ENCODE measurements around the gene MUC2. TPM values are rescaled to one million over a fixed set of nuclear protein-coding genes. Genes with fewer than 3 reads are reported as not detected.

MUC2 gene
- total RNA-seq, 1 donor from 2014 or later = not detected

- no peak for ATAC-seq (ENCODE audit: poor library complexity)
- DNase-seq = no peak
Observed at GRCh38 chr11:1035577-1036283, 38.9 kb upstream of the MUC2 start.

GRCh38 chr11:1036303-1036923, 38.3 kb upstream of the MUC2 start, which contains the start of gene MUC6:
Gene MUC6, minus strand, starts transcription at chr11:1036718. Its CDS starts 63 bp downstream, at chr11:1036655.
- ATAC-seq (ENCODE audit: poor library complexity) (no peak), DNase-seq (no peak)
- intact Hi-C loops (cut with DNase I) = no loop called here

More at GRCh38 chr11:1035577-1036283, 38.9 kb upstream of the MUC2 start:
- intact Hi-C loops (cut with DNase I) = no loop called here

GRCh38 chr11:1036931-1037330, 37.7 kb upstream of the MUC2 start:
- DNase-seq = no peak
- intact Hi-C loops (cut with DNase I) = no loop called here
- no peak for ATAC-seq (ENCODE audit: poor library complexity)

GRCh38 chr11:1037506-1038055, 37.1 kb upstream of the MUC2 start:
- ATAC-seq (ENCODE audit: poor library complexity) (no peak), DNase-seq (no peak)
- intact Hi-C loops (cut with DNase I) = no loop called here

GRCh38 chr11:1038361-1038760, 36.3 kb upstream of the MUC2 start:
- ATAC-seq (ENCODE audit: poor library complexity) (no peak), DNase-seq (no peak)
- intact Hi-C loops (cut with DNase I) = no loop called here

GRCh38 chr11:1038921-1039320, 35.8 kb upstream of the MUC2 start:
- no peak for DNase-seq
- intact Hi-C loops (cut with DNase I) = no loop called here

GRCh38 chr11:1039481-1040427, 34.9 kb upstream of the MUC2 start:
- intact Hi-C loops (cut with DNase I) = no loop called here
- no peak for ATAC-seq (ENCODE audit: poor library complexity)

More at GRCh38 chr11:1038921-1039320, 35.8 kb upstream of the MUC2 start:
- ATAC-seq (ENCODE audit: poor library complexity) = no peak

GRCh38 chr11:1040428-1041148, 34.1 kb upstream of the MUC2 start:
- intact Hi-C loops (cut with DNase I) = no loop called here
- ATAC-seq (ENCODE audit: poor library complexity) = no peak
- DNase-seq = no peak

More at GRCh38 chr11:1039481-1040427, 34.9 kb upstream of the MUC2 start:
- DNase-seq = no peak

- no peak for ATAC-seq (ENCODE audit: poor library complexity)
- DNase-seq = peak; percentile 33
- intact Hi-C loops (cut with DNase I) = no loop called here
Observed at GRCh38 chr11:1041149-1041467, 33.6 kb upstream of the MUC2 start.

GRCh38 chr11:1041471-1041870, 33.2 kb upstream of the MUC2 start:
- intact Hi-C loops (cut with DNase I) = no loop called here
- peak; percentile 30 for DNase-seq
- no peak for ATAC-seq (ENCODE audit: poor library complexity)

GRCh38 chr11:1041936-1042608, 32.6 kb upstream of the MUC2 start:
- intact Hi-C loops (cut with DNase I) = no loop called here
- DNase-seq = peak; percentile 40
- ATAC-seq (ENCODE audit: poor library complexity) = no peak

- DNase-seq = peak; percentile 32
- ATAC-seq (ENCODE audit: poor library complexity) = no peak
- intact Hi-C loops (cut with DNase I) = no loop called here
Observed at GRCh38 chr11:1042626-1043562, 31.8 kb upstream of the MUC2 start.

GRCh38 chr11:1043563-1044096, 31.0 kb upstream of the MUC2 start:
- DNase-seq (peak; percentile 37), ATAC-seq (ENCODE audit: poor library complexity) (no peak)
- intact Hi-C loops (cut with DNase I) = no loop called here

GRCh38 chr11:1044160-1044559, 30.5 kb upstream of the MUC2 start:
- intact Hi-C loops (cut with DNase I) = no loop called here
- ATAC-seq (ENCODE audit: poor library complexity) = no peak

GRCh38 chr11:1047595-1048156, 27.0 kb upstream of the MUC2 start:
- ATAC-seq (ENCODE audit: poor library complexity) (no peak), DNase-seq (peak; percentile 6)
- intact Hi-C loops (cut with DNase I) = no loop called here

More at GRCh38 chr11:1044160-1044559, 30.5 kb upstream of the MUC2 start:
- DNase-seq = no peak

GRCh38 chr11:1048375-1049070, 26.2 kb upstream of the MUC2 start:
- no peak for ATAC-seq (ENCODE audit: poor library complexity)
- intact Hi-C loops (cut with DNase I) = no loop called here
- DNase-seq = peak; percentile 28

All from Right ventricle myocardium superior (tissue), 1 donor.